Mucosa of rectum (tissue), 2 donors: ENCODE data around the gene CSK.

Experiments
- H3K27ac ChIP-seq, 2 donors: one replicate each; pipeline ENCODE4 v1.7.0; 2013; ENCODE audit warnings: inconsistent platforms in 2 of 2, low read depth in 2 of 2, low read length in 2 of 2
- H3K27me3 ChIP-seq, 2 donors: one replicate each; pipeline ENCODE4 v1.7.0; 2013; ENCODE audit warnings: low read length in 2 of 2; ENCODE audit not compliant: control insufficient read depth in 2 of 2, insufficient read depth in 2 of 2
- H3K36me3 ChIP-seq, 2 donors: one replicate each; pipeline ENCODE4 v1.7.0; 2013; ENCODE audit warnings: low read length in 2 of 2; ENCODE audit not compliant: control insufficient read depth in 2 of 2, insufficient read depth in 2 of 2
- H3K4me1 ChIP-seq, 2 donors: one replicate each; pipeline ENCODE4 v1.7.0; 2013; ENCODE audit warnings: low read length in 2 of 2, mild to moderate bottlenecking in 1 of 2; ENCODE audit not compliant: control insufficient read depth in 2 of 2, insufficient read depth in 2 of 2
- H3K4me3 ChIP-seq, 2 donors: one replicate each; pipeline ENCODE4 v1.7.0; 2013; ENCODE audit warnings: low read length in 2 of 2
- H3K9ac ChIP-seq, 2 donors: one replicate each; pipeline ENCODE4 v1.7.0; 2013; ENCODE audit warnings: low read length in 2 of 2, low read depth in 1 of 2, mild to moderate bottlenecking in 1 of 2
- H3K9me3 ChIP-seq, 2 donors: one replicate each; pipeline ENCODE4 v1.7.0; 2013; ENCODE audit warnings: low read length in 2 of 2; ENCODE audit not compliant: control insufficient read depth in 2 of 2
- donor health status: healthy.
- donor health status: Normal muscosa, but diverticular disease.

CSK gene

GRCh38 chr15:74850393-74850792, 68.5 kb downstream of the CSK start:
- peaks cover 6 to 7% of the 10 kb centered on the region in 2 donors for H3K4me1 ChIP-seq
- no peak overlapping the region for H3K9ac ChIP-seq
- no peak overlapping the region for H3K4me3 ChIP-seq
- no peaks in the 10 kb centered on the region for H3K9me3 ChIP-seq
- H3K27me3 ChIP-seq = no peaks in the 10 kb centered on the region
- H3K27ac ChIP-seq = no peak overlapping the region
- peaks cover 69 to 77% of the 10 kb centered on the region in 2 donors for H3K36me3 ChIP-seq

DNA sequence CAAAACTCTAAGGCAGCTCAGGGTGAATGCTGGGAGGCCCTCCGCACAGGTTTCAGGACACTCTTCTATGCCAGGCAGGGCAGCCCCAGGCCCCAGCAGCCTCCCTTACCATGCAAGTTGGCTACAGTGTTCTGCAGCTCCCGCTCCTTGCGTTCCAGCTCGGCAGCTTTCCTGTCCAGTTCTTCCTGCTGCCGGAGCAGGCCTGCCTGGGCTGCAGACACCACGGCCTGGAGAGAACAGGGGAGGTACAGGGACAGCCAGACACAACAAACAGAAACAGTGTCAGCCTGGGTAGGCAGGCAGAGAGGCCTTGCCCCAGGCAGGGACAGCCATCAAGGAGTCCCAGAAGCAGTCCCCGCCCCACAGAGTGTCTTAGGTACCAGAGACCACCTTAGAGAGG, 70.1 kb downstream of the CSK start:
- Histone ChIP-seq H3K4me1 (peaks cover 11 to 15% of the 10 kb centered on the region in 2 donors), H3K27ac (no peak overlapping the region), H3K4me3 (no peak overlapping the region), H3K9ac (no peak overlapping the region), H3K36me3 (peaks cover 64 to 69% of the 10 kb centered on the region in 2 donors), H3K27me3 (no peaks in the 10 kb centered on the region), H3K9me3 (no peaks in the 10 kb centered on the region)
